Ureter (tissue), 1 donor: ENCODE results near the gene IGSF9B. TPM values are rescaled to one million over a fixed set of nuclear protein-coding genes. Genes with fewer than 3 reads are reported as not detected.

Source experiments
- DNase-seq: peaks from one replicate; pipeline ENCODE4 v3.0.0-alpha.2; 2020; ENCODE audit warnings: low spot score
- total RNA-seq: library from RNA; stranded (reverse); gene quantifications from one replicate; pipeline ENCODE4 v1.2.4, GENCODE V29; 2023
- donor health status: DM: yes; HTN: yes; CAD: no.

IGSF9B gene
- total RNA-seq, 1 donor from 2014 or later: 52.0 TPM

DNA sequence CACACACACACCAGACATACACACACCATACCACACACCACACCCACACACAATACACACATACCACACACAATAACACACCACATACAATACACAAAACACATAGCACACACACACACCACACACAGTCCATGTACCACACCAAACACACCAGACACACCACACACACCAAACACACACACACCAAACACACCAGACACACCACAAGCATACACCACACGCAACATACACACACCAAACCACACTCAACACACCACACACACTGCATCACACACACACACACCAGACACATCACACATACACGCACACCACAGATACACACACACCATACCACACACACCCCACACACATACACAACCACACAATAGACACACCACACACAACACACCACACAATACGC, 54.8 kb downstream of the IGSF9B start:
- no peak for DNase-seq

DNA sequence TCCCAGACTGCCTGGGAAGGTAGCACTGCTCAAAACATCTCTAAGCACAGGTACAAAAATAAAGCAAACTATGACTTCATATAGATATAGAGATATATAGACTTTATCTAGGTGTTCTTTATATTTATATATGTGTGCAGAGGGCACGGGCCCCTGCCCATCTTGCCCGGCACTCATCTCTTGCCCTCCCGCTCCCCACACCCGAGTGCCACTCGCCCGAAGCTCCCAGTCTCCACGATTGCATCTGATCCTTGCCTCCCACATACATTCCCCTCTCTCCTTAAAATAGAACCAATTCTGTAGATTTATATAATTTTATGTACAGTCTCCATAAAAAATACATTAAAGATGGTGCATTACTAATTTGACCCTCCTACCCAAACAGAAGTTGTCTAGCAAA, 55.5 kb downstream of the IGSF9B start:
- no peak for DNase-seq

DNA sequence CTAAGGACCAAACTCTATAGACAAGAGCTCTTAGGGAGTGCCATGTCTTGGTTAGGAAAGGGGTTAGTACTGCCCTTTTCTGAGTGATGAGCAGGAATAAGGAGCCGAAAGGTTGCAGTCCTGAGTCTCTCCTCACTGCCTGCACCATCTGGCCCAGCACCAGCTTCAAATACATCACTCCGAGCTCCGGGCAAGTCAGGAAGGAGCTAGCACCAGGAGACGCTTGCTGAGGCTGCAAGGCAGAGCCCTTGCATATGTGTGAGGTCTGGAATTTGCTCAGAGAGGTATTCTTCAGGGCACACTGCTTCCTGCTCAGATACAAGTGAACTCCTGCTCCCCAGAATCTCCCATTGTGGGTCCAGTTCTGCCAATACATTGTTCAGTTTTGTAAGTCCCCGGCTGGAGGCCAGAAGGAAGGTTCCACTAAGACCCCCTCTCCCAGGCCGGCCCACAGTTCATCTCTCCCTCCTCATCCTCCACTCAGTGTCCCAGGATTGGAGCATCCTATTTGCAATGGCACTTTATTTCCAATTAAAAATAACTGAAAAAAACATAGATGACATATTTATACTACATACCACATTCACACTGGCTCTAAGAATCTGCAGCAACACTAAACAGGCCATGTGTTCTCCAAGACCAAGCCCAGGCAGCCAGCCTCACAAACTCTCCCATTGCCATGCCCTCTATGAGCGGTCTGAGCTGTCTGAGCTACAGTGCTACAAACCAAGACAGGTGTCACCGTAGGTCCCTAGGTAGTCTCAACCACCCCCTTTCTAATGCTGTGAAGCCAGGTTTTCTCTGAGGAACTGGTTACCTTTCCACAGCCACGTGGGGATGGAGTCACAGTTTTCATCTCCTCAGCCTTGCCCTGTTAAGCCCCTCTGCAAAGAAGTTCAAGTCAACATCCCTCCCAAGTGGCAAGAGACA, 56.3 kb downstream of the IGSF9B start:
- peak; percentile 13 for DNase-seq

DNA sequence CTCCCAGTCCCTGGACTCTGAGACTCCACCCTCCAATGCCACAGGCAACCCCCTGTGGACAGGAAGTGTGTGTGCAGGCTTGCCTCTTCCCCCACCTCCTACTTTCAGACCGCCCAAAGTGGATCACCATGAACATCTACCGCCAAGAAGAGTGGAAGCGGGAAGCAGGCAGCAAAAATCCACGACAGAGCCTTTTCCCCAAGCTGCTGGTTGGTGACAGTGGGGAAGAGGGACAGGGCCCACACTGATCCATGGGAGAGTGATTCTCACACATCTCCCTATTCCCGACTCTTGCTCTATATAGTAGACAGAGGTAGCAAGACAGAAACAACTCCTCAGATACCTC, 58.0 kb downstream of the IGSF9B start:
- peak; percentile 18 for DNase-seq

DNA sequence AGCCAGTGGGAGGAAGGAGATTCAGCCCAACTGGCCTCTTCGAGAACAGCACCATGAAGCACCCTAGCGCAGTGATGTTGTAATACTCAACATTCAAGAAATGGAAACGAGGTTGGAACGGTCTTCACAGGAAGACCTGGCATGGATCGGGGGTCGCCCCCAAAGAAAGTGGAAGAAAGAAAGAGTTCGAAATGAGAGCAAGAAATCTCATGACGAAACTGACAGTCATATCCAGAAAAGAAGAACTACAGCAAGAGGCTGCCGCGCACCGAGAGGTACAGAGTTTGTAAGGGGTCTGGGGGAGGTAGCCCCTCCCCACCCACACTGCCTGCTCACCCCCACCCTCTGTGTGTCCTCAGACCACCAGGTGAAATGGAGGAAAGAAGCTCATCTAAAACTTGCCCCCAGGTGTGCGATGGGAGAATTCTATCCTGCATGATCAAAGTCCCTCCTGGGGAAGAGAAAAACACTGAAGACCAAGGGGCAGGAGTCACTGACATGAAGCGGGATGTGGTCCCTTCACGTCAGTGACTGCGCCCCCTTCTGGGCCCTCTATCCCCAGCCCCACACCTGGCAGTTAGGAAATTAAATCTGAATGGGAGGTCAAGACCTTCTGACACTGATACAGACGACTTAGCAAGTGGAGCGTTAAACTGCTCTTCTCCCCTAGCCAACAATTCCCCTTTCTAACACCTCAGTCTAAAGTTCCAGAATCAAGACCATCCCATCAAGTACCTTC, 58.6 kb downstream of the IGSF9B start:
- peak; percentile 31 for DNase-seq

DNA sequence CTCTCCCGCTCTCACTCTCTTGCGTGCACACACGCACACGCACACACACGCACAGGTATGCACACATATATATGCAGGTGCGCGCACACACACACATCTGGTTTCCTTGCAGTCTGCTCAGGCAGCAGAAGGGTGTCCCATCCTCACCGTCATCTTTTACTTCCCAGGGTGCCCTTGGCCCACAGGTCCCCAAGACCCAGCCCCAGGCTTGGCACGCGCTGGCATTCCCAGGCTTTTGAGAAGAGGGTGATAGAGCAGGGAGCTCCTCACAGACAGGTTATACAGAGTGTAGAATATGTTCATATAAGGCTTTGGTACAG, 59.5 kb downstream of the IGSF9B start:
- DNase-seq: peak; percentile 31

DNA sequence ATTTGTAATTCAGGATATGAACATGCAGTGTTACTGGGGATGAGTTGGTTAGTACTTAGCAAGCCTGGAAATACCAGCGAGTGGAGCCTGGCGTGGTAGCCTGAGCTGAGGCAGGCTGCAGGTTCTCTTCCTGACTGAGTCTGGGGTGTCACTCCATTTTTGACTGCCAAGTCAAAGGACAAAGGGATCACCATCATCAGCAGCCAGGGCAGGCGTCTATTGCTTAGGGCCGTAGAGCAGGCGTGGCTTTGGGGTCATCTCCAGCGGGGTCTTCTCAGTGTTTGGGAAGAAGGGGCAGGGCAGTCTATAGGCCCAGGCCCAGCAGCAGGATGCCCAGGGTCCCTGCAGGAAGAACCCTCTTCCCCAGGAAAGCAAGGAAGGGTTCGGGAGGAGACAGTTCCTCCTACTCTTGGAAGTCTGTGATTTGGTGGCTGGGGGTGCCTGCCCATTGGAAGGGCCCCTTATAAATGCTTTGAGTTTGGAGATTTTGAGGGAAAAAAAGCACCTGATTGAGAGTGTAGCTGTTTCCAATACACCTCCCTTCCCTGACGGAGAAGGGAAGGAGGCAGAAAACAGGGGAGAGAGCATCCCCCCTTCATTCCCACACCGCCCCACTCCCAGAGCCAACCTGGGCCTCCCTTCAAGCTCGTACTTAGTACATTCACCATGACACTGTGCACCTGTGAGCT, 60.0 kb downstream of the IGSF9B start:
- peak; percentile 26 for DNase-seq

DNA sequence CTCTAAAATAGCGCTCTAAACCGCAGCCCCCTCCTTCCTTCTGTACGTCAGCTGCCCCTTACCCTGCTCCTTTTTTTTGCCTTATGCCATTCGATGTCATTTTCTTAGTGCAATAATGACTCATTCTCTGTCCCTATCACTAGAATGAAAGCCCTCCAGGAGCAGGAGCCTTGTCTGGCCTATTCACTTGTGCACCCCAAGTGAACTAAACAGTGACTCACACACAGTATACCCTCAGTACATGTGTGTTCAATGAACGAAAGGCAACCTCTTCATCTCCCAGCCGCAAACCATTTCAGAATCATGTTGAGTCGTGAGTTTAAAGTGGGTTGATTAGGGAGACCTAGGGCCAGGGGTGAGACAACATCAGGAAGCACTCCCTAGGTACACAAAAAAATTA, 60.7 kb downstream of the IGSF9B start:
- DNase-seq: no peak

DNA sequence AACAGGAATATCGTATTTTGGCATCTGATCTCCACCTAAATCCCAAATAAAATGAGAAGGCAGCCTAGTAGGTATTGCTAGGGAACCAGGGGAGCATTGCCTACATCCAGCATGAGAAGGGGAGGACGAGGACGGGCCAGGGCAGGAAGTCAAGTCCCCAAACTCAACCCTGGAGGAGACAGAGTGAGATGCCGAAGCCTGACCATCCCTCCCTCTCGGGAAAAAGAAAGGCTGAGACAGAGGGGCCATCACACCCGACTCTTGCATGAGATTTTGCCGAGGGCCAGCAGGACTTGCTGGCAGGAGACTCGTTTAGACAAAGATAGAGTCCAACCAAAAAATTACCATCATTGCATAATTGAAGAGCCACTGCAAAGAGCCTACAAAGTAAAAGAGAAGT, 61.2 kb downstream of the IGSF9B start:
- DNase-seq: no peak

DNA sequence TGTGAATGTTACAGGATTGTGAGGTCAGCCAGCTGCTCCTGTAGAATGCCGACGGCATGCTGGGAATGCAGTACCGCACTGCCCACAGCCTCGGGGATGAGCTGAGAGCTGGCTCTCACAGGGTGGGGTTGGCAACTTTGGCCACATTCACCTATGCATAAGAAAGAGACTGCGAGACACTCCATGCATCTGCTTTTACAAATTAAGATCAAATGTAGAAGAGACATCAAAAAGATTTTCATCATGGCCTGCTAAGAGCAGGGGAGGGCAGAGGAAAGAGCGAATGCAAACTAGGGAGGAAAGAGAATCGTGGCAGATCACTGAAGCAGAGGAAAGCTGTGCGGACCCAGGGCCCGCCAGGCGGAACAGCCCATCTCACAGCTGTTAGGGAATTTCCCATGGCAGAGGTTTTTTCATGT, 61.7 kb downstream of the IGSF9B start:
- DNase-seq: peak; percentile 18

DNA sequence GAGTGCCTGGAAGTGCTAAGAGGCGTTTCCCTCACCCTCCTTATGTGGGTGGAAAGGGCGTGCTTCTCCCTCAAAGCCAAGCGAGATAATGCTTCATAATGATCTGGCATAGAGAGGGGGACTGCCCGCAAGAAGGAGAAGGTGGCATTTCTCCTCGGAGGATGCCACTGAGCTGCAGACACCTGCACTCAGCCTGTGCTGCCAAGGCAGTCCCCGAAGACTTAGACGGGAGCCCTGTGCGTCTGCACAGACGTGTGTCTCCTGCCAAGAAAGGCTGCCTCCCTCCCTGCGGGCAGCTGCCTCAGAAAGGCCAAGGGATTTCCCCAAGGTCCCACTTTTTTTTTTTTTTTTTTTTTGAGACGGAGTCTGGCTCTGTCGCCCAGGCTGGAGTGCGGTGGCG, 63.4 kb downstream of the IGSF9B start:
- DNase-seq: peak; percentile 18

DNA sequence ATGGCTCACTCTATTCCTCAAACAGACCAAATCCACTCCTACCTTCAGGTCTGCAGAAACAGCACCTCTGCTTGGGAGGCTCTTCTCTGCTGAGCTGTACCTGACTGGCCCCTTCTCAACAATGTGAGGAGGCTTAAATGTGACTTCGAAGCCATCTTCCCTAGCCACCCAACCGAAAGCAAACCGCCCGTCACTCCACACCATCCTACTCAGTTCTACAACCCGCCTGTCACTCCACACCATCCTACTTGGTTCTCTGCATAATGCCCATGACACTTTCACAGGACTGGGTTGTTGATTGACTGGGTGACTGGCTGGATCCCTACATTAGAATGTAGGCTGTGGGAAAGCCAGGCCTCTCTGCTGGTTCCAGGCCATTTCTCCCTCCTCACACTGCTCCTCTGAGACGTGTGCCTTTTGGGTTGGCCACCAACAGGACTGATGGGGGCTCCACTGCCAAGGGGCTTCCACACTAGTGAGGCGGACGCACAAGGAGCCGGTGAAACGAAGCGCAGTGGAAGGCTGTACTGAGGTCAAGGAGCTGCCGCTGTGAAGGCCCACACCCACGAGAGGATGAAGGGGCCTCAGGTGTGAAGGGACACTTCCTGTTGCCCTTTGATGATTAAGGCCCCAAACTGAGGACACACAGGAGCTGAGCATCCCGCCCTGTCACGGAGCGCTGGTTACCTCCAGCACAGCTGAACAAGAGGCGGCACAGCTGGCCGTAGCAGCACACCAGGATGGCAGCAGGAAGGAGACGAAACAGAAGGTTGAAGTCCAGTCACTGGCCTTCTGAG, 64.0 kb downstream of the IGSF9B start:
- peak; percentile 32 for DNase-seq

DNA sequence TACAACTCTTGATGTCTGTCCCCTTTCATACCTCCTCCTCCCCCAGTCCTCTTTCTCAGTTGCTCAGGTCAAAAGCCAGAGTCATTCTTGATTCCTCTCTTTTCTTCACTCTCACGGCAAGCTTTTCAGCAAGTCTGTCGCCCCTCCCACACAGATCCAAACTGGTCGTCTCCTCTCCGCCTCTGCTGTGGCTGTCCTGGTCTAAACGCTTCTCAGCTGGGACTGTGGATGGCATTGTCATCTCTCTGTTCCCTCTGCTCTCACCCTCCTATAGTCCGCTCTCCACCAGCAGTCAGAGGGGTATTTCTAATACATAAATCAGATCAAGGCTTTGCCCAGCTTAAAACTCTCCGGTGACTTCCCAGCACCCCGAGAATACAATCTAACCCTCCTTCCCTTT, 64.6 kb downstream of the IGSF9B start:
- DNase-seq: no peak

DNA sequence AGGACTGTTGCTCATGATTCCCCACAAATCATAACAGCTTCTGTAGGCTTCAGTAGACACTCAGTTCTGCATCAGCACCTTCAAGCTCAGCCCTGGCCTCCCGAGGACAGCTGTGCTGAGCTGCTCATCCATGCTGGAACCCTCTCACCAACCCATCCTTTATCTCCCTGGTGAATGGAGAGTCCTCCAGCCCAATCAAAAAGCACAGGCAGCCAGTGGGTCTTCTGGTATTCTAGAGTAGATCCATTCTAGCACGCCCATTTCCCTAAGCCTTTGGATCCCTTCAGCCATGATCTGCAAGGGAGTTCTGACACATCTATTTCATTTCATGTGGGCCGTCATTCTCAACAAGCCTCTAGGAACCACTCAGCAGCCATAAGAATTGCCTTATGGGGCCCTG, 66.9 kb downstream of the IGSF9B start:
- DNase-seq: no peak

DNA sequence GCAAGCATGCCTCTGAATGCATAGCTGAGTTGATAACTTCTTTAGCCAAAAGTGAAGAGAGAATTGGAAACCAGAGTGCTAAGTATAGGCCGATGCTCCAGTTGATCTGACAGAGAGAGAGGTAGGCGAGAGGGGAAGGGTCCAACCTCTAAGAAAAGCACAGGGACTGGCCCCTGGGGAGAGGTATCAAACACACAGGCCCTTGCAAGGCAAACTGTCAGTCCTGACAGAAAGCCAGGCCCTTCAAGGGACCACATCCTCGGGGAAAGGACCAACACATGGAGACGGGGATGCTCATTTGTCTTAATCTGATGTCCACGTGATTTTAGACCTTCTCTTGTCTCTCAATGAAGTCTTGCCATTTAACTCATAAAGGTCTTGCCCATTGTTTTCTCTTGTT, 67.6 kb downstream of the IGSF9B start:
- DNase-seq: no peak

DNA sequence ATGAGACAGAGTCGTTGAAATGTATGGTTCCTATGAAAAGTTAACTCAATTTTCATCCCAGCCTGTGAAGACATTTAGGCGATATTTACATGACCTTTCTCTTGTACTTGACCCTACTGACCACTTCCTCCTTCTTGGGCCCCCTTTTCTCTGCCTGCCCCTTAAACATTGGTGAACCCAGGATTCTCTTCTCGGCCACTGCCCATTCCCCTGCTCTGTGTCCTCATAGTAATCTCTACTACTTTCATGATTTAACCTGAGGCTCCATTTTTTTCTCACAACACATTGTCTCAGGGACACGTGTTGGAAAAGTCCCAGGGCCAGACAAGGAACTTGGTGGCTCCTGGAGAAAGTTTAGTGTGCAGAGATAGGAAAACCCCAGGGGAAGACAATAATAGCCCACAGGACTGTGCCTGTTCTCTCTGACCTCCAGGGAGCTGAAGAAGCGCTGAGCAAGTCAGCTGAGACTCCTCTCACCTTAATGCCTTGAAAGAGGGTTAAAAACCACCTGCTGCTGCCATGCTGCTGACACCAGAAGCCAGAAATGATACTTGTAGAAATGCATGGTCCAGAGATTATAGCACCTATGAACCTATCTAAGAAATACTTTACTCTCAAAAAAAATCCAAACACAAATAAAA, 69.0 kb downstream of the IGSF9B start:
- no peak for DNase-seq

DNA sequence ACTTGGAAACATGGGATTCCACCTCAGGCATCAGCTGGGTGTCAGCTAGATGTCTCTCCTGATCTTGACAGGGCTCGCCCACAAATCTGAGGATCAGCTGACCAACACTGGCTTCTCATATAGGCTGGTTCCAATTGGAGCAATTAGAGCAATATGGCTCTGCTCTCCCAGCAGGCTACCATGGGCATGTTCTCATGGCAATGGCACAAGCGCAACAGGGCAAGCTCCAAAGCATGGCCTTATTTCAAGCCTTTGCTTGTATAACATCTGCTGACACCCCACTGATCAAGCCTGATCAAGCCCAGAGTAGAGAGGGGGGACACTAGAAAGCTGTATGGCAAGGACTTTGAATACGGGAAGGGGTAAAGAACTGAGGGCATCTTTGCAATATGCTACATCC, 70.7 kb downstream of the IGSF9B start:
- no peak for DNase-seq

DNA sequence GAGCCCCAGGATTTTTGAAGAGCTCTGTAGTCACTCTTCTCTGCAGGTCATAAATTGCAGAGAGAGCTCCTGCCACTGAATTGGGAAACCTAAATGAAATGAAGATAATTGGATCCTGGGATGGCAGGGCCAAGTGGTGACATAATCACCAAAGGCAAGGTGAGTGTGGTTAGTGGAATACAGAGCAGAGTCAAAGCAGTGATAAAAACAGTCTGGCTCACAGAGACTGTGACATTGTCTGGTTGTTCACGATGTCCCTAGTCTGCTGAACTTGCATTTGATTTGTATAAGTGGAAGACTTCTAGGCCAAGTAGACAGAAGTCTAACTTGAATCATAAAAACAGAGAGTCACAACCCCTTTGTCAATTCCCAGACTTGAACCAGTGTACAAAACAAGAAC, 84.6 kb downstream of the IGSF9B start:
- DNase-seq: no peak

DNA sequence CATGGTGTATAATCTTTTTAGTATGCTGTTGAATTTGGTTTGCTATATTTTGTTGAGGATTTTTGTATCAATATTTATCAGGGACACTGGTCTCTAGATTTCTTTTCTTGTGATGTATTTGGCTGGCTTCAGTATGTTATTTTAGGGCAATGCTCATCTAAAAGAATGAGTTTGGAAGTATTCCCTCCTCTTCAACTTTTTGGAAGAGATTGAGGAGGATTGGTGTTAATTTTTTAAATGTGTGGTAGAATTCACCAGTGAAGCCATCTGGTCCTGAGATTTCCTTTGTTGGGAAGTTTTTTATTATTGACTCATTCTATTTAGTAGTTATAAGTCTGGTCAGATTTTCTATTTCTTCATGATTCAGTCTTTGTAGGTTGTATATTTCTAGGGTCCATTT, 89.3 kb downstream of the IGSF9B start:
- DNase-seq: no peak

DNA sequence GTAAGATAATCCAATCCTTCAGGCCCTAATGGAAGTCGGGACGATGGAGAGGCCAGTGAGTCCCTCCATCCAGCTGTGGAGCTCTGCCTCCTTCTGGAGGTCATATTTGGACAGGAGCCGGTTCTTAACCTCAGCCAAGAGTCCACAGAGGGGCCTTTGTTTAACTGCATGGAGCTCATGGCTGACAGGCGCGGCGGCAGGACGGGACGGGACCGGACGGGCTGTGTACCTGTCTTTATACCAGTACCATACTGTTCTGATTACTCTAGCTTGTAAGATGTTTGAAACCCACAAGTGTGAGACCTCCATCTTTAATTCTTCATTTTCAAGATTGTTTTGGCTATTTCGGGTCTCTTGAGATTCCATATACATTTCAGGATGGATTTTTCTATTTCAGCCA, 91.3 kb downstream of the IGSF9B start:
- DNase-seq: no peak

DNA sequence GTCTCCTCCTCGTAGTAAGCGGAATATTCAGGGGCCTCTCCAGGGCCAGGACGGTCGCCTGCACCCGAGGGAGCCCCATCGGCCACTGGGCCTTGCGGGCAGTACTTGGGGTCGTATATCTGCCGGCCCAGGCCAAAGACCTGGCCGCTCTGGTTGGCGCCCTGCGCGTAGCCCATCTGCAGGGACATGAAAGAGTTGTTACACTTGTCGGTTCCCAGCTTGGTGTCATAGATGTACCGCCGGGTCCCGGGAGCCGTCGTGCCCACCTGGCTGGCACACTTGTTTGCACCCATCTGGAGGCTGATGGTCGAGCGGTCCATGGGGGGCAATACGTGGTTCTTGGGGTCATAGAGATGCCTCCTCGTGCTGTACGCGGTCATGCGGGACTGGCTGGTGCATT, 92.0 kb downstream of the IGSF9B start:
- no peak for DNase-seq
